GM20000 (cell line): ENCODE measurements around the gene ANO7.

ENCODE experiments used
- DNase-seq: peaks from one replicate; pipeline ENCODE4 v3.0.0; 2012; ENCODE audit warnings: low spot score
- CTCF ChIP-seq: IDR thresholded peaks from 2 replicates; pipeline ENCODE4 v1.5.1; 2012; ENCODE audit warnings: mild to moderate bottlenecking, control low read depth; ENCODE audit errors: extremely low read depth, missing control alignments

The ANO7 gene

GRCh38 chr2:241258505-241259280, 70.2 kb downstream of the ANO7 start:
- DNase-seq, result no peak
- TF ChIP-seq CTCF, result no peak

GRCh38 chr2:241260911-241261310, 72.4 kb downstream of the ANO7 start:
- TF ChIP-seq CTCF, result no peak
- DNase-seq, result no peak

GRCh38 chr2:241261628-241262027, 73.2 kb downstream of the ANO7 start:
- no peak for TF ChIP-seq CTCF
- no peak for DNase-seq

- no peak for DNase-seq
These were observed 74.6 kb downstream of the ANO7 start for GRCh38 chr2:241263061-241263460.

GRCh38 chr2:241265506-241265905, 77.0 kb downstream of the ANO7 start:
- no peak for DNase-seq
- TF ChIP-seq CTCF, result no peak

More at GRCh38 chr2:241263061-241263460, 74.6 kb downstream of the ANO7 start:
- no peak for TF ChIP-seq CTCF

GRCh38 chr2:241267249-241268067, 79.0 kb downstream of the ANO7 start:
- DNase-seq, result no peak
- TF ChIP-seq CTCF, result peak; percentile 11

- DNase-seq, result no peak
- TF ChIP-seq CTCF, result no peak
These were observed 79.8 kb downstream of the ANO7 start for GRCh38 chr2:241268306-241268705.
